Spinal cord (tissue), 10 donors: ENCODE data around the gene KMT2E. TPM values are rescaled to one million over a fixed set of nuclear protein-coding genes. Genes with fewer than 3 reads are reported as not detected.
"Not testable (repeated sequence)": the region's sequence is repeated elsewhere in the genome, so short reads cannot be mapped to it uniquely, and the experiment has no call there.

ENCODE experiments used
- DNase-seq, 6 donors: peaks; one replicate each; pipeline versions ENCODE4 v3.0.0 to v3.0.0-alpha.2; 2013 to 2015; ENCODE audit warnings: low spot score in 6 of 6, low read depth in 4 of 6
- H3K27ac ChIP-seq: one replicate; pipeline ENCODE4 v1.5.1; 2013; ENCODE audit warnings: low read depth, low read length, control low read depth
- H3K27me3 ChIP-seq: one replicate; pipeline ENCODE4 v1.6.1; 2013; ENCODE audit warnings: low read length; ENCODE audit not compliant: control insufficient read depth, insufficient read depth
- H3K36me3 ChIP-seq: one replicate; pipeline ENCODE4 v1.6.1; 2013; ENCODE audit warnings: low read length; ENCODE audit not compliant: control insufficient read depth, insufficient read depth
- H3K4me1 ChIP-seq: one replicate; pipeline ENCODE4 v1.6.1; 2013; ENCODE audit warnings: low read length; ENCODE audit not compliant: control insufficient read depth, insufficient read depth
- H3K4me3 ChIP-seq: one replicate; pipeline ENCODE4 v1.5.1; 2013; ENCODE audit warnings: low read depth, low read length, control low read depth
- H3K9me3 ChIP-seq: one replicate; pipeline ENCODE4 v1.6.1; 2013; ENCODE audit warnings: low read length; ENCODE audit not compliant: control insufficient read depth, insufficient read depth
- WGBS: methylation state at CpG from one replicate; pipeline ENCODE4 v1.1.5; 2013; ENCODE audit warnings: missing lambda C conversion rate; ENCODE audit not compliant: insufficient coverage; 5-methylcytosine and 5-hydroxymethylcytosine counted together
- polyA plus RNA-seq, 2 donors: library from polyadenylated mRNA; unstranded; fragments of 120-200 nt; gene quantifications; one replicate each; pipeline ENCODE4 v1.2.1, GENCODE V29; 2013; ENCODE audit not compliant: insufficient read length in 2 of 2
- total RNA-seq, 2 donors: library from RNA; depleted of rRNA in 1 of 2; stranded (reverse); fragments of 120-200 nt in 1 of 2; fragments of >200 nt in 1 of 2; gene quantifications; one replicate each; pipeline versions ENCODE4 v1.2.3 to v1.2.4, GENCODE V29; 2013 to 2014
- donor health status: healthy.

The KMT2E gene
- total and polyA plus RNA-seq, 4 donors: 73.1 to 164 (median 88.5) TPM

DNA sequence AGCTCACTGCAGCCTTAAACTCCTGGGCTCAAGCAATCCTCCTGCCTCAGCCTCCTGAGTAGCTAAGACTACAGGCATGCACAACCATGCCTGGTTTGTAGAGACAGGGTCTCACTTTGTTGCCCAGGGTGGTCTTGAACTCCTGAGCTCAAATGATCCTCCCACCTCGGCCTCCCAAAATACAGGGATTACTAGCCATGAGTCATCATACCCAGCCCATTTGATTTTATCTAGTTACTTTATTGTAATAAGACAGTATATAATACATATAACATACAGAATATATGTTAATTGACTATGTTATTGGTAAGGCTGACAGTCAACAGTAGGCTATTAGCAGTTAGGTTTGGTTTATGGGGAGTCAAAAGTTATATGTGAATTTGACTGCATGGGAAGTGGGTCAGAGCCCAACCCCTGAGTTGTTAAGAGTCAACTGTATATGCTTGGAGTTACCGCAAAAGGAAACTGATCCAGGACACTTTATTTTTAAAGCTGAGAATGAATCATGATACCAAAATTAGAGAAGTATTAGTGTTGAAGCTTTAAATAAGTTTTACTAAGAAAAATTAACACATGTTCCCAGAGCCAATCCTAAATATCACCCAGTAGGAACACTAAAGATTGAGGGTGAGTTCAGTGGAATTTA, 20.7 kb upstream of the KMT2E start:
- peaks cover 4% of the 10 kb centered on the region for H3K36me3 ChIP-seq
- no peak overlapping the region for H3K27ac ChIP-seq

DNA sequence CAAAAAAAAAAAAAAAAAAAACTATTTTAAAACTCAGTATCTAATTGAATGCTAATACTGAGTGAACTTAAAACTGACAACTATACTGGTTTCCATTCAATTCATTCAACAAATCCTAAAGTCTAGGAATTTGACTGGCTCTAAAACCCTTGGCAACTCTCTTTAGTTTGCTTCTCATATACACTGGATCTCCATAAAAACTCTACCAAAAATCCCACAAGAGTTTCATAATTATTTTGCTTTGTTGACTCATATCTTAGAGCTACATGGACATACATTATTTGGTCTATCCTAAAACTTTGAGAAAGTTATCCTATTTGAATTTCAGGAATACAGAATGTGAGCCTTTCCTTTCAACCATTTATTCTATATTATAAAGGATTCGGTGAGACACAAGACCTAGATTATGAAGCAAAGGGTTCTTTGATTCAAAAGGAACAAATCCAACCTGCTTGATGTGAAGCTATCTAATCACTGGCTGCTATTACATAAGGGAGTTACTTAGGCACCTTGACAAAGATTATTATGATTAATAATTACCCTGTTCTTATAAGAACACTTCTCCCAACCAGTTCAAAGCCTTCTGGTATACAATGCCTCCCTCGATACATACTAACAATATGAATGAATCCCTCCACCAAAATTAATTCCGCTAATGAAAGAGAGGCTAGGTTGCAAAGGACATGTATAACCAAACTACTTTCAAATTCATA, 15.8 kb upstream of the KMT2E start:
- DNase-seq: peak in 1 of 6 donors; percentile 39
- WGBS: 60% methylated on average over 1 of the region's 3 CpGs
- Histone ChIP-seq H3K27ac (no peak overlapping the region), H3K4me3 (no peak overlapping the region), H3K27me3 (no peaks in the 10 kb centered on the region), H3K4me1 (peaks cover 11% of the 10 kb centered on the region), H3K36me3 (peaks cover 7% of the 10 kb centered on the region), H3K9me3 (no peaks in the 10 kb centered on the region)

More for the DNA sequence above, 20.7 kb upstream of the KMT2E start:
- DNase-seq: no peak
- H3K9me3 ChIP-seq: no peaks in the 10 kb centered on the region
- no peaks in the 10 kb centered on the region for H3K27me3 ChIP-seq
- WGBS: no CpG with 5 or more reads among the region's 2 CpGs
- H3K4me3 ChIP-seq: no peak overlapping the region
- peaks cover 3% of the 10 kb centered on the region for H3K4me1 ChIP-seq

DNA sequence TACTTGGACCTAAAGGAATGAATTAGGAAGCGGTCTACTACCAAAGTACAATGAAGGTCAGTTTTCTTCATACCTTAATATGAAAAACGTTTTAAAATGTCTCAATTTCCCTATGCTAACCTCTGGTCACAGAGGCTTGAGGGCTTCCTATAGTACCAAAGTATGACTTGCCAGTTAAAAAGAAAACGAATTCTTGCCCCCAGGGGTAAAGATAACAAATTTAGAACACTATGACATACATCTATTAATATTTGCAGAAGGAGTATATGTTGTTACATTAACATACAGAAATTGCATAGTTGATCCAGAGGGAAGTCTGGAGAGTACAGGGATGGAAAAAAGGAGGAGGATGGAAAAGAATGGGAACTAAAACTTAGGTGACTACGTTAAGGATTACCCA, 13.8 kb upstream of the KMT2E start:
- H3K9me3 ChIP-seq: no peaks in the 10 kb centered on the region
- no peak overlapping the region for H3K27ac ChIP-seq
- WGBS: no CpG with 5 or more reads among the region's 4 CpGs
- DNase-seq: no peak
- no peak overlapping the region for H3K4me3 ChIP-seq
- peaks cover 13% of the 10 kb centered on the region for H3K4me1 ChIP-seq
- H3K27me3 ChIP-seq: no peaks in the 10 kb centered on the region
- peaks cover 7% of the 10 kb centered on the region for H3K36me3 ChIP-seq

DNA sequence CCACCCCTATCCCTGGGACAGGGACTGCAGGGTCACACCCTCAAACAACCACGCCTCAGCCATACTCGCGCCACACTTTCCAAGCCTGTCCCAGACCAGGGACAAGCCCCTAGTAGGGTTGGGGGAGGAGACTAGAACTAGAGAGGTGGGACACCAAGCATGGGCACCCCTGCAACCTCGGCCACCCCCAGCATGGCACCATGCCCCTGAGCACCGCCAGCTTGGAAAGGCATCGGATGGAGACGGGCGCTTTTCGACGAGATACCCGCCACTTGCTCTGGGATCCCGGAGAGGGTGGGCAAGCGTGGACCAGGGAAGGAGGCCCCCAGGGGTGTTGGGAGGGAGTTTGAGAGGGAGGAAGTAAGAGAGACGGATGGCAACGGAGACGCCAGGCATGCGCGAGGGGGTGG, 13.1 kb upstream of the KMT2E start:
- Histone ChIP-seq H3K4me3 (no peak overlapping the region), H3K36me3 (peaks cover 9% of the 10 kb centered on the region), H3K9me3 (no peaks in the 10 kb centered on the region), H3K27ac (no peak overlapping the region), H3K4me1 (peaks cover 13% of the 10 kb centered on the region), H3K27me3 (no peaks in the 10 kb centered on the region)
- 85% methylated on average over 14 of the region's 18 CpGs for WGBS
- no peak for DNase-seq

DNA sequence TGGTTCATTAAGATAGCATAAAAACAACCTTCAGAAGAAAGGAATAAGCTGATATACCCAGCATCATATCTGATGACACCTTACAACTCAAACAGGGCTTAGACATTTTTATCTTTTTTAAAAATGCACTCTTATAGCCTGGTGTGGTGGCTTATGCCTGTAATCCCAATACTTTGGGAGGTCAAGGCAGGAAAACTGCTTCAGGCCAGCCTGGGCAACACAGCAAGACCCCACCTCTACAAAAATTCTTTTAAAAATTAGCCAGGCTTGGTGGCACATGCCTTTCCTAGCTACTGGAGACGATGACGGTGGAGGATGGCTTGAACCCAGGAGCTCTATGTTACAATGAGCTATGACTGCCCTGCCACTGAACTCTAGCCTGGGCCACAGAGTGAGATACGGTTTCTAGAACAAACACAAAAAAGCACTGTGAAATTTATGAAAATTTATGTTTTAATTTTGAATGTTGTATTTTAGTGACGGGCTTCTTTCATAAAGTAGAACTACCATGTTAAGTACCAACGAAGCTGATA, 12.3 kb upstream of the KMT2E start:
- H3K9me3 ChIP-seq: no peaks in the 10 kb centered on the region
- WGBS: 80% methylated on average over 1 of the region's 5 CpGs
- no peak overlapping the region for H3K4me3 ChIP-seq
- peaks cover 9% of the 10 kb centered on the region for H3K36me3 ChIP-seq
- no peaks in the 10 kb centered on the region for H3K27me3 ChIP-seq
- H3K4me1 ChIP-seq: peaks cover 13% of the 10 kb centered on the region
- H3K27ac ChIP-seq: no peak overlapping the region
- DNase-seq: no peak

DNA sequence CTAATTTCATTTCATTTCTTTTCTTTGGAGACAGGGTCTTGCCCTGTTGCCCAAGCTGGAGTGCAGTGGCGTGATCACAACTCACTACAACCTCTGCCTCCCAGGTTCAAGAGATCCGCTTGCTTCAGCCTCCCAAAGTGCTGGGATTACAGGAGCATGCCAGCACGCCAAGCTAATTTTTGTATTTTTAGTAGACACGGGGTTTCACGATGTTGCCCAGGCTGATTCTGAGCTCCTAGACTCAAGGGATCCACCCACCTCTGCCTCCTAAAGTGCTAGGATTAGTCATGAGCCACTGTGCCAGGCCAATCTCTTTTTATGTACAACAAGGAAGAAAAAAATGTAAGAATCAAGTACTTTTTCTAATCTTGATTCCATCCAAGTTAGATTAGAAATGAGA, 10.7 kb upstream of the KMT2E start:
- Histone ChIP-seq H3K27me3 (no peaks in the 10 kb centered on the region), H3K4me1 (peaks cover 15% of the 10 kb centered on the region), H3K27ac (no peak overlapping the region), H3K9me3 (no peaks in the 10 kb centered on the region), H3K4me3 (no peak overlapping the region), H3K36me3 (peaks cover 14% of the 10 kb centered on the region)
- DNase-seq: no peak
- 86% methylated on average over 1 of the region's 5 CpGs for WGBS

DNA sequence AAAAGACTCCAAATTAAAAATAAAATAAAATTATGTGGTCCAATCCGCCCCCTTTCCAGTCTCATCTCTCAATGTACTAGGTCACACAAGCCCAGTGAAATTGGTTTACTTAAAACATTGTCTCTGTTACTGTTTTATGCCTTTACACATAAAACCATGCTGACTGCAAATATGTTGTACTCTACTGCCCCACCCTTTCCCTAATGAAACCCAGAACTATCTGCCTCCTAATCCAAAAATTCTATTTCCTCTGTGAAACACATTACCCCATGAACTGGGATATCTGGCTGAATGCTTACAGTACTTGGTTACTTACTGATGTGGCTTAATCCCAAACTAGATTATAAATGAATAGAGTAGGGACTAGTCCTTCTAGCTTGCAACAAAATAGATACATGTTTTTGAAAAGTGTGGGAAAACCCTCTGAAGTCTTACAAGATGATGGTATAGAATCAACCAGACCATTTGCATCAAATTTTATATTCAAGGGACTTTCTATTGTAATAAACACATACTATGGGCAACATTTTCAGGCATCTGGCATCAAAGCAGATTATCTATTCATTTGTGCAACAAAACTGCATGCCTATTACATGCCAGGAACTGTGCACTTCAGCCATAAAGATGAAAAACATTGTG, 10.0 kb upstream of the KMT2E start:
- H3K4me1 ChIP-seq: peaks cover 19% of the 10 kb centered on the region
- H3K27ac ChIP-seq: no peak overlapping the region
- peaks cover 18% of the 10 kb centered on the region for H3K36me3 ChIP-seq
- H3K4me3 ChIP-seq: no peak overlapping the region
- H3K9me3 ChIP-seq: no peaks in the 10 kb centered on the region
- WGBS: no CpG with 5 or more reads among the region's 1 CpG
- no peaks in the 10 kb centered on the region for H3K27me3 ChIP-seq
- DNase-seq: no peak

DNA sequence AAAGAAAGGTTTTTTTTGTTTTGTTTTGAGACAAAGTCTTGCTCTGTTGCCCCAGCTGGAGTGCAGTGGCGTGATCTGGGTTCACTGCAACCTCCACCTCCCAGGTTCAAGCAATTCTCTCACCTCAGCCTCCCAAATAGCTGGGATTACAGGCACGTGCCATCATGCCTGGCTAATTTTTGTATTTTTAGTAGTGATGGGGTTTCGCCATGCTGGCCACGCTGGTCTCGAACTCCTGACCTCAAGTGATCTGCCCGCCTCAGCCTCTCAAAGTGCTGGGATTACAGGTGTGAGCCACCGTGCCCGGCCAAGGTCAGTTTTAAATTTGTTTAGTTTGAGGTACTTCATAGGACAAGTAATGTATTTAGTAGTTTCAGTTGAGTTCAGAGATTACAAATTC, 9.0 kb upstream of the KMT2E start:
- 96% methylated on average over 6 of the region's 8 CpGs for WGBS
- Histone ChIP-seq H3K4me1 (peaks cover 23% of the 10 kb centered on the region), H3K36me3 (peaks cover 18% of the 10 kb centered on the region)
- not testable (repeated sequence) for H3K4me3 ChIP-seq, H3K9me3 ChIP-seq, DNase-seq, H3K27me3 ChIP-seq, H3K27ac ChIP-seq

DNA sequence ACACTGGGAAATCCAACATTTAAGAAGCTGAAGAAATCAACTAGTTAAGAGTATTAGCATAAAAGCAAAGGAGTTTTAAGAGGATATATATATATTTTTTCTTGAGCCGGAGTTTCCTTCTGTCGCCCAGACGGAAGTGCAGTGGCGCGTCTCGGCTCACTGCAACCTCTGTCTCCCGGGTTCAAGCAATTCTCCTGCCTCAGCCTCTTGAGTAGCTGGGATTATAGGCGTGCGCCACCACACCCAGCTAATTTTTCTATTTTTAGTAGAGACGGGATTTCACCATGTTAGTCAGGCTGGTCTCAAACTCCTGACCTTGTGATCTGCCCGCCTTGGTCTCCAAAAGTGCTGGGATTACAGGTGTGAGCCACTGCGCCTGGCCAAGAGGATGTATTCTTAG, 8.5 kb upstream of the KMT2E start:
- H3K4me1 ChIP-seq: peaks cover 23% of the 10 kb centered on the region
- WGBS: no CpG with 5 or more reads among the region's 12 CpGs

More for the DNA sequence above, 8.5 kb upstream of the KMT2E start:
- H3K27me3 ChIP-seq, H3K27ac ChIP-seq, H3K9me3 ChIP-seq, DNase-seq, H3K4me3 ChIP-seq: not testable (repeated sequence)
- peaks cover 18% of the 10 kb centered on the region for H3K36me3 ChIP-seq
